GM20000 (cell line): ENCODE results near the gene COQ5.
"Not testable (repeated sequence)": the region's sequence is repeated elsewhere in the genome, so short reads cannot be mapped to it uniquely, and the experiment has no call there.

ENCODE experiments used
- DNase-seq: peaks from one replicate; pipeline ENCODE4 v3.0.0; 2012; ENCODE audit warnings: low spot score
- TF ChIP-seq, protein P1 (sequence below): IDR thresholded peaks from 2 replicates; pipeline ENCODE4 v1.5.1; 2012; ENCODE audit warnings: mild to moderate bottlenecking, control low read depth; ENCODE audit errors: extremely low read depth, missing control alignments

COQ5 gene

DNA sequence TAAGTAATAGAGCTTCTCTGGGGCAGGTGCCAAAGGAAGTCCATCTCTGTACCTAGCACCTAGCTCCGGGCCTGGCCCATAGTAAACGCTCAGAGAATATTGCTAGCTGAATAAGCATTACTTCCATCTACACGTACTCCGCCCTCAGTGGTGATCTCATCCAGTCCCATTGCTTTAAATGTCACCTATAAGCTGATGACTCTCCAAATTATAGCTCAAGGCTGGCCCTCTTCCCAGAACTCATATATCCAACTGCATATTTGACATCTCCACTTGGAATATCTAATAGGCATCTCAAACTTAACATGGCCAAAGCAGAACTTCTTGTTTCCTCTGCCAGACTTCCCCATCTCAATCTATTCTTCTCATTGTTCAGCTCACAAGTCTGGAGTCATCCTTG lies 39.9 kb downstream of the COQ5 start:
- no peak for DNase-seq

DNA sequence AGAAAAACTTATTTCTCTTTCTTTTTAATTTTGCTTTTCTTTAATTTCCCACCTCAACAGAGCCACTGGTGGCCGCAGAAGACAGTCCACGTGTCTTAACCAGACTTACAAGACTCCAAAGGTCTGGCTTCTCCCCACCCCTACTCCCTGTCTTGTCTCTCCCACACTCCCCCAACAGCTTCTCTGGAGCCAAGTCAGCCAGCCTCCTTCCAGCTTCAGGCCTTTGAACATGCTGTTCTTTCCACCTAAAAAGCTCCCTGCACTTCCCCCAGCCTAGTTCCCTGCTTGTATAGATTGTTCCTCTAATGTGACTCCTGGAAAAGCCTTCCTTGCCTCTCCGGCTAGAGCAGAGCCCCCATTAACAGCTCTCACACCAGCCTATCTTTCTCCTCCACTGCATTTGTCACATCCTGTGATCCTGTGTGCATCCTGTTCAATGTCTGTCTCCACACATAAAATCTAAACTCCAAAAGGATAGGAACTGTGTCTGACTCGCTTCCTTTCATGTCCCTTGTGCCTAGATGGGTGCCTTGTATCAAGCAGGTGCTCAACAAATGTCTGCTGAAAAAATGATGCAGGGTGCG lies 40.8 kb downstream of the COQ5 start:
- no peak for DNase-seq
- TF ChIP-seq, protein P1, sequence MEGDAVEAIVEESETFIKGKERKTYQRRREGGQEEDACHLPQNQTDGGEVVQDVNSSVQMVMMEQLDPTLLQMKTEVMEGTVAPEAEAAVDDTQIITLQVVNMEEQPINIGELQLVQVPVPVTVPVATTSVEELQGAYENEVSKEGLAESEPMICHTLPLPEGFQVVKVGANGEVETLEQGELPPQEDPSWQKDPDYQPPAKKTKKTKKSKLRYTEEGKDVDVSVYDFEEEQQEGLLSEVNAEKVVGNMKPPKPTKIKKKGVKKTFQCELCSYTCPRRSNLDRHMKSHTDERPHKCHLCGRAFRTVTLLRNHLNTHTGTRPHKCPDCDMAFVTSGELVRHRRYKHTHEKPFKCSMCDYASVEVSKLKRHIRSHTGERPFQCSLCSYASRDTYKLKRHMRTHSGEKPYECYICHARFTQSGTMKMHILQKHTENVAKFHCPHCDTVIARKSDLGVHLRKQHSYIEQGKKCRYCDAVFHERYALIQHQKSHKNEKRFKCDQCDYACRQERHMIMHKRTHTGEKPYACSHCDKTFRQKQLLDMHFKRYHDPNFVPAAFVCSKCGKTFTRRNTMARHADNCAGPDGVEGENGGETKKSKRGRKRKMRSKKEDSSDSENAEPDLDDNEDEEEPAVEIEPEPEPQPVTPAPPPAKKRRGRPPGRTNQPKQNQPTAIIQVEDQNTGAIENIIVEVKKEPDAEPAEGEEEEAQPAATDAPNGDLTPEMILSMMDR, result no peak

More for the DNA sequence above, 39.9 kb downstream of the COQ5 start:
- TF ChIP-seq, protein P1, result no peak

DNA sequence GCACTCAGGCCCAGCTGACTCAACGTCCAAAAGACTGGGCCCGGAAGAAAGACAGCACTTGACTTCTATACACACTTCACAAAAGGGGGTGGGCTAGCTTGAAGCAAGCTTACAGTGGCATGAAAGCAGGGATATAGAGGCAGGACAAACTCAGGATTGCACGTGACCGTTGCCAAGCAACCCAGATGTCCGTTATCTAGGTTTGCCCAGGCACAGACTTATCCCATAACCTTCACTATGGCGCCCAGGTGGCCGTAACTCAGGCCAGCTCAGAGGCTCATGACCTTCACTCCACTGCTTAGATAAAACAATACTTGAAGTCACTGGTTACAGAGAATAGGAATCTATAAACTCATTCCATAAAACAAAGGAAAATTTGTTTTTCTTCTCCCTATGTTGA lies 41.4 kb downstream of the COQ5 start:
- not testable (repeated sequence) for DNase-seq

DNA sequence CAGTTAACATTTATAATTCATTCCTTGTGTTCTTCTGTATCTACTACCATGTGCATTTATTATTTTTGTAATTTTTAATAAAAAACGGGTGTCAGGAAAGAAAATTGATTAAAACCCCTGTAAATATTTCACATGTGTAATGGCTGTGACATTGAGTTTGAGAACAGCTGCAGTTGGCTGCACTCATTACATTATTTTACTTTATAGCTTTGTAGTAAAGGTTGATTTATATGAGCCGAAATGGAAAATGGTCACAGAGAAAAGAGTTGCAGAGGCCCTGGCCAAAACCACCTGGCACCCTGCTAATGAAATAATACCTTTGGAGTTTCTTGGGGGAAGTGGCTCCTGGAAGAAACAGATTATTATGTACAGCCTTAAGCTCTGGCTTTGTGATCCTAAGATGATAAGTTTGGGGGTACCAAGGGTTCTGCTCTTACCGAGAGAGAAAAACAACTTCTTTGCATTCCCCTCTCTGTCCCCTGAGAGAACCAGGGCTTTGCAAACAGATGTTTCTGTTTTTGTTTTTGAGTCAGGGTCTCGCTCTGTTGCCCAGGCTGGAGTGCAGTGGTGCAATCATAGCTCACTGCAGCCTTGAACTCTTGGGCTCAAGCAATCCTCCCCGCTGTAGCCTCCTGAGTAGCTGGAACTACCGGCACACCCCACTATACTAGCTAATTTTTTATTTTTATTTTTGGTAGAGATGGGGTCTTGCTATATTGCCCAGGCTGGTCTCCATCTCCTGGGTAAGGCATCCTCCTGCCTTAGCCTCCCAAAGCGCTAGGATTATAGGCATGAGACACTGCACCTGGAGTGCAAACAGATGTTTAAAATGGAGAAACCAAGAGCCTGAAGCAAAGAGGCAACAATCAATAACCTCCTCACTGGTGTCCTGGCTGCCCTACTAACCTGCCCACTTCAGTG lies 42.7 kb downstream of the COQ5 start:
- TF ChIP-seq, protein P1, result no peak
- DNase-seq, result no peak

DNA sequence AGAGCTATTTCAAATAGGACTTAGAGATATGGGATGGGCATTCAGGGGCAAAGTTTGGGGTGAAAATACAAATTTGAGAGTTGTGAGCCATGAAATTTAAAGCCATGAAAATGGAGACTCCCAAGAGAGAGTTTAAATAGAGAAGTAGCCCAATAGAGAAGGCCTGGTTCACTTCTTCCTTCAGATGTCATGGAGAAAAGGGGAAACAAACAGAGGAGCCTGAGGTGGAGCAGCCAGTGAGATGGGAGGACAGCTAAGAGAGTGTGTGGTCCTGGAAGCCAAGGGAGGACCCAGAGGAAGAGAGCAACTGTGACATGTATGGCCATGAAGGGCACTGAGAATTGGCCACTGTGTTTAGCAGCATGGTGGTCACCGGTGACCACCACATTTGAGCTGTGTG lies 45.3 kb downstream of the COQ5 start:
- no peak for DNase-seq
- TF ChIP-seq, protein P1, result no peak

DNA sequence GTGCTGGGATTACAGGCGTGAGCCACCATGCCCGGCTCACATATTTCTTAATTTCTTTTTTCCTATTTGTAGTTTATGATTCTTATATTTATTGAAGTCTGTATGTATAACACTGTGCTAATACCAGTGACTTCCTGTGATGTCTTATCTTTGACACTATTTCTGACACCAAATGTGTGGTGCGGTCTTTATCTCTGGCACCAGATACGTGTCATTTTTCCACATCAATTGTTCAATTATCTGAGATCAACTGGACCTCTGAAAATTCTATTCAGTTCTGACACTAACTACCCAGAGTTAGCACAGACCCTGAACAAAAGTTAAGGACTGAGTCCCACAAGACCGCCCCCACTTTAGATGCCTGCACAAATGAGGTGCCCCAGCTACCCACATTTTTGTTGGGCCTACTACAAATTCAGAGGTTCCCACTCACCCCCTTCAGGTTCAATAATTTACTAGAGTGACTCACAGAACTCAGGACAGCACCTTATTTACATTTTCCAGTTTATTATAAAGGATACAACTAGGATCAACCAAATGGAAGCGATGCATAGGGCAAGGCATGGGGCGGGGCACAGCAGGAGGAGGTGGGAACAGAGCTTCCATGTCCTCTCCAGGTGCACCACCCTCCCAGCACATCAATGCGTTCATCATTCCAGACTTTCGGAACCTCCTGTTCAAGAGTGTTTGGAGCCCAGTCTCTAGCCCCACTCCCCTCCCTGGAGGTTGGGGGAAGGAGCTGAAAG lies 47.8 kb downstream of the COQ5 start:
- DNase-seq, result no peak
- TF ChIP-seq, protein P1, result no peak

DNA sequence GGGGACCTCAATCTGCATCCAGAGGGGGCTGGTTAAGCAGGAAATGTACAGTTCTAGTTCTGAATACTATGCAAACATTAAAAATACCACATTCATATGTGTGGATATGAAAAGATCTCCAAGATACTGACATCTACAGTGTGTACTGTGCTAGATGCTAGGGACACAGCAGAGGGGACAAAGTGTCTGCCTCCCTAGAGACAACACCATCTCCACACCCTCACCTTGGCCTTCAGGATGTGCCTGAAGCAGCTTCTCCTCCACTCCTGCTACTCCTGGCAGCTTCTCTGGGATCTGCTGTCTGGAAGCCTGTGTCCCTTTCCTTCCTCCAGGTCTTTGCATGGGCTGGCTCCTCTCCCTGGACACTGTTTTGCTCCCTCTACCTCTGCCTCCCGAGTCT lies 48.7 kb downstream of the COQ5 start:
- DNase-seq, result no peak
- TF ChIP-seq, protein P1, result no peak
